ENCODE data around the gene GRIK5.

DNA sequence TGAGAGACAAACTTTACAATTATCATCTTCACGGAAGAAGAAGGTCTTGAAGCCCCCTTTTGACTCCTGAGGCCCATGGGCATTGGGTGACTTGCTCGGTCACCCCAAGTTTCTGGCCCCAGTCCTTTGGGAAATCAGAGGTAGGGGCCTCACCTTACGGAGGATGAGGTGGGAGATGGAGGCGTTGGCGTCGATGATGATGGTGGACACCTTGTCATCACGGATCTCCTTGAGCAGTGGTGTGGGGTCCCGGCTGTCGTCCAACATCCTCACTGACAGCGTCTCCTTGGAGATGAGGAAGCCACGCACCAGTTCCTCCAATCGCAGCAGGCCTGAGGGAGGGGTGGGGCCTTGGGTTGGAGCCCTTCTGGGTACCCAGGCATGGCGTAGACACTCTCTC is 10.8 kb downstream of the GRIK5 start:
- no peak for TF ChIP-seq POLR2AphosphoS5 (IDR thresholded peaks at IDR 0.05; ENCODE audit: low read depth, low read length)
- TF ChIP-seq POLR2A (IDR thresholded peaks at IDR 0.05; ENCODE audit: low read depth, low read length), result no peak
- TF ChIP-seq TAF1 (IDR thresholded peaks at IDR 0.05; ENCODE audit: low read depth, low read length), result no peak
- no peak for TF ChIP-seq SPI1 (IDR thresholded peaks at IDR 0.05; ENCODE audit: low read depth, low read length)
- no peak for TF ChIP-seq POU2F2 (IDR thresholded peaks at IDR 0.05; ENCODE audit: low read depth, low read length)
- TF ChIP-seq PAX5 (IDR thresholded peaks at IDR 0.05; ENCODE audit: insufficient read depth, low read length, severe bottlenecking), result no peak

All from GM12891 (cell line).